GM18519 (cell line): ENCODE data around the gene CA10.

ENCODE experiments used
- ATAC-seq: cut with Tn5 transposase; IDR thresholded peaks from one replicate; pipeline ENCODE4 v1.9.1; 2021; ENCODE audit warnings: mild to moderate bottlenecking, moderate library complexity; ENCODE audit not compliant: unreplicated experiment, low FRiP score

The CA10 gene

GRCh38 chr17:51662204-51663056 lies 496.1 kb downstream of the CA10 start:
- no peak for ATAC-seq

GRCh38 chr17:51661403-51661802 lies 497.1 kb downstream of the CA10 start:
- ATAC-seq: no peak

- ATAC-seq: no peak
Measured at GRCh38 chr17:51660266-51660665, 498.2 kb downstream of the CA10 start.

- no peak for ATAC-seq
Measured at GRCh38 chr17:51657224-51657623, 501.3 kb downstream of the CA10 start.

- no peak for ATAC-seq
Measured at GRCh38 chr17:51653878-51654277, 504.6 kb downstream of the CA10 start.

GRCh38 chr17:51652529-51652928 lies 506.0 kb downstream of the CA10 start:
- ATAC-seq: no peak

- ATAC-seq: no peak
Measured at GRCh38 chr17:51651513-51652298, 506.8 kb downstream of the CA10 start.

- no peak for ATAC-seq
Measured at GRCh38 chr17:51650772-51651171, 507.7 kb downstream of the CA10 start.

- no peak for ATAC-seq
Measured at GRCh38 chr17:51650202-51650601, 508.3 kb downstream of the CA10 start.

GRCh38 chr17:51647826-51648225 lies 510.7 kb downstream of the CA10 start:
- ATAC-seq: no peak

GRCh38 chr17:51647067-51647466 lies 511.4 kb downstream of the CA10 start:
- ATAC-seq: no peak

GRCh38 chr17:51646539-51646938 lies 512.0 kb downstream of the CA10 start:
- no peak for ATAC-seq

- no peak for ATAC-seq
Measured at GRCh38 chr17:51645056-51645455, 513.5 kb downstream of the CA10 start.

GRCh38 chr17:51643702-51644490 lies 514.6 kb downstream of the CA10 start:
- no peak for ATAC-seq

- ATAC-seq: no peak
Measured at GRCh38 chr17:51642029-51642428, 516.5 kb downstream of the CA10 start.

GRCh38 chr17:51640108-51640622 lies 518.3 kb downstream of the CA10 start:
- ATAC-seq: no peak

GRCh38 chr17:51638971-51639370 lies 519.5 kb downstream of the CA10 start:
- ATAC-seq: no peak

- ATAC-seq: no peak
Measured at GRCh38 chr17:51636291-51636690, 522.2 kb downstream of the CA10 start.

- no peak for ATAC-seq
Measured at GRCh38 chr17:51630101-51630671, 528.3 kb downstream of the CA10 start.

- ATAC-seq: no peak
Measured at GRCh38 chr17:51629232-51629631, 529.3 kb downstream of the CA10 start.
